Mammary epithelial cell (primary cell): ENCODE results near the gene COMMD9.

Experiments
- EZH2 ChIP-seq: IDR thresholded peaks from 2 replicates; pipeline ENCODE4 v1.6.1; 2012; ENCODE audit warnings: low read length, inconsistent platforms, borderline replicate concordance
- TF ChIP-seq, protein P1 (sequence below), 2 donors: IDR thresholded peaks in 1 of 2; conservative IDR thresholded peaks in 1 of 2; 2 replicates each; pipeline ENCODE4 v1.5.1; 2011 to 2012; ENCODE audit warnings: inconsistent platforms in 2 of 2, low read length in 2 of 2, mild to moderate bottlenecking in 2 of 2, control low read depth in 1 of 2, low read depth in 1 of 2; ENCODE audit not compliant: insufficient read depth in 1 of 2; ENCODE audit errors: extremely low read depth in 1 of 2

DNA sequence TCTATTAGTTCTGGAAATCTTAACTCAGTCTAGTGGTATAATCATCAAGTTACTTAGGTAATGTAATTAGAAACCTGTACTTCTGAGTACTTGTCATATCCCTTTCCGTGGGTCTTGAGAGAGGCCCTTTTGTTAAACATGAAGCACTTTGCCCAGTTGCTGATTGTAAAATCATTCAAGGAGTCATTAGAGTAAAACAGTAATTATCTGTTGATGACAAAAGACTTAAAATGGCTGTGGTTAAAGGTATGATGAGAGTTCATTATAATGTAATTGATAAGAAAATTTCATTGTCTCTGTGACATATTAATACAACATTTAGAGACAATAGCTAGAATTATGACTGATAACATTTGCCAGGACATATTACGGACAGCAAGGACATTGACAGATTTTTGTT is 41.2 kb upstream of the COMMD9 start:
- TF ChIP-seq, protein P1, sequence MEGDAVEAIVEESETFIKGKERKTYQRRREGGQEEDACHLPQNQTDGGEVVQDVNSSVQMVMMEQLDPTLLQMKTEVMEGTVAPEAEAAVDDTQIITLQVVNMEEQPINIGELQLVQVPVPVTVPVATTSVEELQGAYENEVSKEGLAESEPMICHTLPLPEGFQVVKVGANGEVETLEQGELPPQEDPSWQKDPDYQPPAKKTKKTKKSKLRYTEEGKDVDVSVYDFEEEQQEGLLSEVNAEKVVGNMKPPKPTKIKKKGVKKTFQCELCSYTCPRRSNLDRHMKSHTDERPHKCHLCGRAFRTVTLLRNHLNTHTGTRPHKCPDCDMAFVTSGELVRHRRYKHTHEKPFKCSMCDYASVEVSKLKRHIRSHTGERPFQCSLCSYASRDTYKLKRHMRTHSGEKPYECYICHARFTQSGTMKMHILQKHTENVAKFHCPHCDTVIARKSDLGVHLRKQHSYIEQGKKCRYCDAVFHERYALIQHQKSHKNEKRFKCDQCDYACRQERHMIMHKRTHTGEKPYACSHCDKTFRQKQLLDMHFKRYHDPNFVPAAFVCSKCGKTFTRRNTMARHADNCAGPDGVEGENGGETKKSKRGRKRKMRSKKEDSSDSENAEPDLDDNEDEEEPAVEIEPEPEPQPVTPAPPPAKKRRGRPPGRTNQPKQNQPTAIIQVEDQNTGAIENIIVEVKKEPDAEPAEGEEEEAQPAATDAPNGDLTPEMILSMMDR (conservative IDR thresholded peaks at IDR 0.05 in 1 of 2, IDR thresholded peaks at IDR 0.05 in 1 of 2; ENCODE audit: extremely low read depth in 1 of 2, insufficient read depth in 1 of 2, low read depth in 1 of 2, low read length in 2 of 2), result no peak
- TF ChIP-seq EZH2, result no peak
